OCI-LY3 (cell line): ENCODE results near the gene TYSND1.

Experiments
- CTCF ChIP-seq: fragments of 200-600, 300-600 bp; sonication (generic); IDR thresholded peaks from 2 replicates; pipeline ENCODE4 v1.5.1; 2014; ENCODE audit warnings: antibody characterized with exemption, low read length, low read depth
- EZH2phosphoT487 ChIP-seq: fragments of 200-600 bp; shearing (Covaris generic); IDR thresholded peaks from 2 replicates; pipeline ENCODE4 v1.6.1; 2018; ENCODE audit warnings: antibody characterized with exemption, mixed run types, low read depth

- no peak for TF ChIP-seq CTCF
- no peak for TF ChIP-seq EZH2phosphoT487
These were observed 2.0 kb upstream of the TYSND1 start for GRCh38 chr10:70148516-70148915.
